Measurements from ENCODE around the gene DHRS1. TPM values are rescaled to one million over a fixed set of nuclear protein-coding genes. Genes with fewer than 3 reads are reported as not detected.

The DHRS1 gene
- total RNA-seq, 1 experiment from 2014 or later = 8.9 TPM

- Histone ChIP-seq H3K4me1 (ENCODE audit: control insufficient read depth, insufficient read depth, low read length) (peaks cover 3% of the 10 kb centered on the region; the same call in 1 of the 2 replicates), H3K27ac (ENCODE audit: low read length) (no peak overlapping the region), H3K9me3 (ENCODE audit: control insufficient read depth, insufficient read depth, low read depth, low read length) (no peaks in the 10 kb centered on the region), H3K36me3 (ENCODE audit: control insufficient read depth, insufficient read depth, low read length) (no peaks in the 10 kb centered on the region), H3K4me3 (ENCODE audit: low read depth in 2 of 2, low read length in 2 of 2) (no peak overlapping the region), H3K27me3 (ENCODE audit: control insufficient read depth, insufficient read depth, low read length) (no peaks in the 10 kb centered on the region)
- intact Hi-C loops (cut with micrococcal nuclease; ENCODE audit: unreplicated experiment) (no loop called here), in situ Hi-C loops (cut with HindIII; ENCODE audit: low pct_unique_long_range_greater_than_20kb, low sequenced_read_pairs) (no loop called here)
- ATAC-seq = no peak
- ChIA-PET POLR2A (no interaction called here), CTCF (no interaction called here)
- no TSS peak for BruUV-seq (replicated peaks)
- DNase-seq (ENCODE audit: low read depth, low spot score) = no peak
- no peak for TF ChIP-seq TCF7L2 (IDR thresholded peaks at IDR 0.05; ENCODE audit: low read depth, low read length)
- TF ChIP-seq SIN3A (IDR thresholded peaks at IDR 0.05; ENCODE audit: borderline replicate concordance, insufficient read depth, low read depth, low read length) = no peak
- no peak for TF ChIP-seq POLR2AphosphoS5 (IDR thresholded peaks at IDR 0.05; ENCODE audit: low read depth, low read length)
Observed at GRCh38 chr14:24267516-24267915, 32.1 kb downstream of the DHRS1 start.

- TF ChIP-seq CTCF (IDR thresholded peaks at IDR 0.05) (no peak), REST (IDR thresholded peaks at IDR 0.05; ENCODE audit: insufficient read depth in 1 of 2, low read depth in 2 of 2, low read length in 1 of 2) (no peak), TCF7L2 (IDR thresholded peaks at IDR 0.05; ENCODE audit: low read depth, low read length) (no peak), SIN3A (IDR thresholded peaks at IDR 0.05; ENCODE audit: borderline replicate concordance, insufficient read depth, low read depth, low read length) (no peak), POLR2AphosphoS5 (IDR thresholded peaks at IDR 0.05; ENCODE audit: low read depth, low read length) (no peak)
- Histone ChIP-seq H3K36me3 (ENCODE audit: control insufficient read depth, insufficient read depth, low read length) (no peaks in the 10 kb centered on the region), H3K27me3 (ENCODE audit: control insufficient read depth, insufficient read depth, low read length) (no peaks in the 10 kb centered on the region), H3K4me1 (ENCODE audit: control insufficient read depth, insufficient read depth, low read length) (peaks cover 3% of the 10 kb centered on the region; the same call in 1 of the 2 replicates), H3K4me3 (ENCODE audit: low read depth in 2 of 2, low read length in 2 of 2) (no peak overlapping the region), H3K27ac (ENCODE audit: low read length) (no peak overlapping the region), H3K9me3 (ENCODE audit: control insufficient read depth, insufficient read depth, low read depth, low read length) (no peaks in the 10 kb centered on the region)
- ChIA-PET POLR2A (no interaction called here), CTCF (interaction anchor here (0.6 kb wide), 1 partner anchor 31 kb away, joined by 3 read pairs; no protein-coding TSS in a partner anchor)
- BruUV-seq (replicated peaks) = no TSS peak
- DNase-seq (ENCODE audit: low read depth, low spot score) (no peak), ATAC-seq (no peak)
- intact Hi-C loops (cut with micrococcal nuclease; ENCODE audit: unreplicated experiment) (no loop called here), in situ Hi-C loops (cut with HindIII; ENCODE audit: low pct_unique_long_range_greater_than_20kb, low sequenced_read_pairs) (no loop called here)
Observed at GRCh38 chr14:24266344-24267244, 33.0 kb downstream of the DHRS1 start.

- TF ChIP-seq SIN3A (IDR thresholded peaks at IDR 0.05; ENCODE audit: borderline replicate concordance, insufficient read depth, low read depth, low read length) (no peak), REST (IDR thresholded peaks at IDR 0.05; ENCODE audit: insufficient read depth in 1 of 2, low read depth in 2 of 2, low read length in 1 of 2) (no peak), POLR2AphosphoS5 (IDR thresholded peaks at IDR 0.05; ENCODE audit: low read depth, low read length) (no peak), CTCF (IDR thresholded peaks at IDR 0.05) (no peak)
- Histone ChIP-seq H3K4me1 (ENCODE audit: control insufficient read depth, insufficient read depth, low read length) (no peaks in the 10 kb centered on the region), H3K9me3 (ENCODE audit: control insufficient read depth, insufficient read depth, low read depth, low read length) (no peaks in the 10 kb centered on the region), H3K27me3 (ENCODE audit: control insufficient read depth, insufficient read depth, low read length) (no peaks in the 10 kb centered on the region), H3K27ac (ENCODE audit: low read length) (no peak overlapping the region), H3K36me3 (ENCODE audit: control insufficient read depth, insufficient read depth, low read length) (no peaks in the 10 kb centered on the region), H3K4me3 (ENCODE audit: low read depth in 2 of 2, low read length in 2 of 2) (no peak overlapping the region)
- DNase-seq (ENCODE audit: low read depth, low spot score) = no peak
- no TSS peak for BruUV-seq (replicated peaks)
- no peak for ATAC-seq
- intact Hi-C loops (cut with micrococcal nuclease; ENCODE audit: unreplicated experiment) = no loop called here
- in situ Hi-C loops (cut with HindIII; ENCODE audit: low pct_unique_long_range_greater_than_20kb, low sequenced_read_pairs) = no loop called here
- ChIA-PET POLR2A (no interaction called here), CTCF (no interaction called here)
Observed at GRCh38 chr14:24264298-24264697, 35.3 kb downstream of the DHRS1 start.

Measured in Panc1 (cell line).